ENCODE results near the gene PCSK4.

DNA sequence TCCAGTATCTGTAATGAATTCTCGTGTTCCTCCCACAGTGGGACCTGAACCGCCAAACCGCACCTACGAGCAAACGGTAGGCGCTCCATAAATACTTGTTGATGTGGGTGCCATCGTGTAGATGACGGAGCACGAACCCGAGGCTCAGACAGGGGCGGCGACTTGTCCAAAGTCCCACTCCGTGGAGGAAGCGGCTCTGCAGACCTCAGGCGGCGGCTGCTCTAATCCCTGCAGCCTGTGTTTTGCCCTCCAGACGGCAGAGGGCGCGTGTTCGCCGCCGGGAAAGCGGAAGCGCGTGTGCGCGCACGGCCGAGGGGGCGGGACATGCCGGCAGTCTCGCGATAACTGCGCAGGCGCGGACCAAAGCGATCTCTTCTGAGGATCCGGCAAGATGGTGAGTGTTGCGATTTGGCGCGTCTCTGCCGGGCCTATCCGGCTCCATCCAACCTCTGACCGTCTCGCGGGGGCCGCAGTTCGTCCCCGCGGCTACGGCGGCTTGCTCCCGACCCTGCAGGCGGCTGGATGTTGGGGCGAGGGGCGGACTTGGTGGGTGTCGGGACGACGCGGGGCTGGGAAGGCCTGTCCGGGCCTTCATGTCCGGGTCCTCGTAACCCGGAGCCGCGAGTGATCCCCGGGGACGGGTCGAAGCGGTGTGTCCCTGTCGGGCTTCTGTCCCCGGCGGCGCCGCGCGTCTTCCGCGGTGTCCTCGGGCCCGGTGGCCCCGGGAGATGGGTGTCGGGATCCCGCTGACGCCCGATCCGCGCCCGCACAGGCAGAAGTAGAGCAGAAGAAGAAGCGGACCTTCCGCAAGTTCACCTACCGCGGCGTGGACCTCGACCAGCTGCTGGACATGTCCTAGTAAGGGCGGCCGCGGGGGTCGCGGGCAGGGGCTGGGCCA is 51.9 kb downstream of the PCSK4 start, which contains the start of gene RPS15:
- TF ChIP-seq, protein P1, sequence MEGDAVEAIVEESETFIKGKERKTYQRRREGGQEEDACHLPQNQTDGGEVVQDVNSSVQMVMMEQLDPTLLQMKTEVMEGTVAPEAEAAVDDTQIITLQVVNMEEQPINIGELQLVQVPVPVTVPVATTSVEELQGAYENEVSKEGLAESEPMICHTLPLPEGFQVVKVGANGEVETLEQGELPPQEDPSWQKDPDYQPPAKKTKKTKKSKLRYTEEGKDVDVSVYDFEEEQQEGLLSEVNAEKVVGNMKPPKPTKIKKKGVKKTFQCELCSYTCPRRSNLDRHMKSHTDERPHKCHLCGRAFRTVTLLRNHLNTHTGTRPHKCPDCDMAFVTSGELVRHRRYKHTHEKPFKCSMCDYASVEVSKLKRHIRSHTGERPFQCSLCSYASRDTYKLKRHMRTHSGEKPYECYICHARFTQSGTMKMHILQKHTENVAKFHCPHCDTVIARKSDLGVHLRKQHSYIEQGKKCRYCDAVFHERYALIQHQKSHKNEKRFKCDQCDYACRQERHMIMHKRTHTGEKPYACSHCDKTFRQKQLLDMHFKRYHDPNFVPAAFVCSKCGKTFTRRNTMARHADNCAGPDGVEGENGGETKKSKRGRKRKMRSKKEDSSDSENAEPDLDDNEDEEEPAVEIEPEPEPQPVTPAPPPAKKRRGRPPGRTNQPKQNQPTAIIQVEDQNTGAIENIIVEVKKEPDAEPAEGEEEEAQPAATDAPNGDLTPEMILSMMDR (conservative IDR thresholded peaks at IDR 0.05 in 1 of 2, IDR thresholded peaks at IDR 0.05 in 1 of 2; ENCODE audit: extremely low read depth in 1 of 2, insufficient read depth in 1 of 2, low read depth in 1 of 2, low read length in 2 of 2), result peak; percentile 87 to 95
- TF ChIP-seq EZH2 (IDR thresholded peaks at IDR 0.05; ENCODE audit: borderline replicate concordance, low read length), result no peak

All from mammary epithelial cell (primary cell).